Epithelial cell of esophagus (primary cell): ENCODE data around the gene AUTS2.

Experiments
- DNase-seq: peaks from one replicate; pipeline ENCODE4 v3.0.0; 2010; ENCODE audit warnings: low read depth
- H3K4me3 ChIP-seq: 2 replicates; pipeline ENCODE4 v1.5.1; 2011; ENCODE audit warnings: mild to moderate bottlenecking, low read length, control low read depth
- CTCF ChIP-seq: IDR thresholded peaks from 2 replicates; pipeline ENCODE4 v1.5.1; 2011; ENCODE audit warnings: low read depth, mild to moderate bottlenecking, low read length, control low read depth, inconsistent platforms; ENCODE audit not compliant: insufficient read depth; ENCODE audit errors: missing control alignments

The AUTS2 gene

GRCh38 chr7:70015353-70015752 lies 417.1 kb downstream of the AUTS2 start:
- no peak overlapping the region for H3K4me3 ChIP-seq
- TF ChIP-seq CTCF, result no peak
- DNase-seq, result no peak

- DNase-seq, result peak; percentile 9
- H3K4me3 ChIP-seq, result no peak overlapping the region
- TF ChIP-seq CTCF, result no peak
Observed at GRCh38 chr7:70016044-70016770, 417.9 kb downstream of the AUTS2 start.

GRCh38 chr7:70017357-70017756 lies 419.1 kb downstream of the AUTS2 start:
- DNase-seq, result no peak
- no peak overlapping the region for H3K4me3 ChIP-seq
- TF ChIP-seq CTCF, result no peak

DNA sequence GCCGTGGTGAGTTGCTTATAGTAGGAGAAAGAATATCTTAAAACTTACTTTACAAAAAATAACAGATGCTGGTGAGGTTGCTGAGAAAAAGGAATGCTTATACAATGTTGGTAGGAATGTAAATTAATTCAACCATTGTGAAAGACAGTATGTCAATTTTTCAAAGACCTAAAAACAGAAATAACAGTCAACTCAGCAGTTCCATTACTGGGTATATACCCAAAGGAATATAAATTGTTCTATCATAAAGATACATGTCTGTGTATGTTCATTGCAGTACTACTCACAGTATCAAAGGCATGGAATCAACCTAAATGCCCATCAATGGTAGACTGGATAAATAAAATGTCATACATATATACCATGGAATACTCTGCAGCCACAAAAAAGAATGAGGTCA lies 420.4 kb downstream of the AUTS2 start:
- H3K4me3 ChIP-seq, result no peak overlapping the region
- no peak for TF ChIP-seq CTCF
- DNase-seq, result no peak

DNA sequence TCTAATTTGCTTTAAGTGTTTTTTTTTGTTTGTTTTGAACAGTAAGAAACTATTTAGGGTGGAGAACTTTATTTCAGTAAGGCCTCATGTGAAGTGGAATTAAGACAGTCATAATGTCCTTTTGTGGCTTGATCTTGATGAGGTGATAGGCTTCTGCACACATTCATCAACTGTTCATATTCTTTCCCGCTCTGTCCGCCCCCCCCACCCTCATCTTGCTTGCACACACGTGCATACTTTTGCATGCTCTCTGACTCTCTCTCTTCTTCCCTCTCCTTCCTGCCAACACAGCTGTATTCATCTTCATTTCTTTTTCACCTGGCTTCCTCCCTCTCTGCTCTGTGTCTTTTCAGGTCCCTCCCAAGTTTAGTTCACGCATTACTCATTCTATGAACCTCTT lies 429.6 kb downstream of the AUTS2 start:
- TF ChIP-seq CTCF, result no peak

DNA sequence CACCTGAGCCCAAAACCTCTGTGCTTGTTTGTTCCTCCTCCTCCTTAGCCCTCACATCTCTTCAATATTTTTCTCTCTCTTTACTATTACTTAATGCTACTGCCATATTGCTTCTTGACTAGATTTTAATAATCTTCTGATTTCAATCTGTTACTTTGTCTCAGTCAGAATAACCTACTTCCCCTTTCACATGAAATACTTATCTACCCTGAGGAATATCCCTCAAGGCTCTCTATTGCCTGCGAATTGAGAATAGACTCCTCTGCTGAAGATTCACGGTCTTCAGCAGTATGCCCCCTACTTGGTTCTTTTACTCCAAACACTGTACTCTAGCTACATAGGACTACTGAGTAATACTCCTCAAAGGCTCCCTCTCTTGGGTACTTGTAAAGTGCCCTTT lies 430.3 kb downstream of the AUTS2 start:
- DNase-seq, result no peak
- TF ChIP-seq CTCF, result no peak
- no peak overlapping the region for H3K4me3 ChIP-seq

More for the DNA sequence above, 429.6 kb downstream of the AUTS2 start:
- no peak for DNase-seq
- H3K4me3 ChIP-seq, result no peak overlapping the region

DNA sequence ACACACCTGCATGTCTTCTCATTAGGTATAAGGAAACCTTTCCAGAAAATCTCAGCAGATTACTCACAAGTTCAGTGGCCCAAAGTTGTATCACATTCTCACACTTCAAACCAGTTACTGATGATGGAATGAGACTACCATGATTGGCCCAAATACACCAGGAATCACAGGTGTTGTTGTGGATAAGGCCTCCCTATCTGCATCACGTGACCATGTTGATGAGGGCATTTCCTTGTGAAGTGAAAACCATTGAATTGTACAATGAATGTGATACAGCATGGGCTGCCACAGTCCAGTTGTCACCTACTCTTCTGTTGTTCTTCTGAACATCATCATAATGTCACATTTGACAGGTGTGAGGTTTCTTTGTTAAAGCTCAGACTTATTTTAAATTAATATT lies 431.7 kb downstream of the AUTS2 start:
- DNase-seq, result no peak
- no peak for TF ChIP-seq CTCF
- no peak overlapping the region for H3K4me3 ChIP-seq
